Activated T-cell treated with anti-CD3 and anti-CD28 coated beads, Interleukin-2, amount 50 U/mL, for 4 hours (primary cell): ENCODE data around the gene TICRR. TPM values are rescaled to one million over a fixed set of nuclear protein-coding genes. Genes with fewer than 3 reads are reported as not detected.

Experiments
- ATAC-seq, 2 donors: fragments of 200-7000 bp; cut with Tn5 transposase; one replicate each; pipeline ENCODE4 v1.10.0; 2021
- DNase-seq: peaks from one replicate; pipeline ENCODE4 v3.0.0-alpha.2; 2020
- H3K27me3 Mint-ChIP-seq: one replicate; pipeline ENCODE4 v1.8.0; 2021; ENCODE audit warnings: low read depth, mixed read lengths
- H3K36me3 Mint-ChIP-seq: one replicate; pipeline ENCODE4 v1.8.0; 2022; ENCODE audit warnings: mixed read lengths; ENCODE audit not compliant: insufficient read depth
- H3K4me1 Mint-ChIP-seq: one replicate; pipeline ENCODE4 v1.8.0; 2021; ENCODE audit warnings: low read depth, mixed read lengths
- H3K4me3 Mint-ChIP-seq: one replicate; pipeline ENCODE4 v1.8.0; 2021; ENCODE audit warnings: mild to moderate bottlenecking, moderate library complexity, mixed read lengths
- H3K9me3 Mint-ChIP-seq: one replicate; pipeline ENCODE4 v1.8.0; 2021; ENCODE audit warnings: mixed read lengths
- total RNA-seq, 3 donors: library from RNA; stranded (reverse); gene quantifications; one replicate each; pipeline ENCODE4 v1.2.1, GENCODE V29; 2021

TICRR gene
- total RNA-seq, 3 donors from 2014 or later: 3.3 to 5.1 (median 4.5) TPM

DNA sequence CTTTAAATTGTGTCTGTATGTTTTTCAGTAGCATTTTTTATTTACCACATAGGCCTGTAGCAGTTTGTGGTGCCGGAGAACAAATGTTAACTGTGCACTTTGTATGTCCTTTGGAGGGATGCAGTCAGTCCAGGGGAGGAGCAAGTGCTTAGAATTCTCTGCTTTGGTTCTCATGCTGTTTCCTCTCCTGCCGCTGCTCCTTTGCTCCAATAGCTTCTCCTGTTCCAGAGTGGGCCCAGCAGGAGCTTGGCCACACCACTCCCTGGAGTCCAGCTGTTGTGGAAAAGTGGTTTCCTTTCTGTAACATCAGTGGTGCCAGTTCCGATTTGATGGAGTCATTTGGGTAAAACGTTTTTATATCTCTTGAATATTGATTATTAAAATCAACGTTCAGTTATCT lies 16.6 kb downstream of the TICRR start:
- Mint-ChIP-seq H3K4me1 (no peaks in the 10 kb centered on the region), H3K9me3 (no peaks in the 10 kb centered on the region), H3K4me3 (no peak overlapping the region), H3K36me3 (no peaks in the 10 kb centered on the region), H3K27me3 (no peaks in the 10 kb centered on the region)
- DNase-seq: no peak
- ATAC-seq: no peak

DNA sequence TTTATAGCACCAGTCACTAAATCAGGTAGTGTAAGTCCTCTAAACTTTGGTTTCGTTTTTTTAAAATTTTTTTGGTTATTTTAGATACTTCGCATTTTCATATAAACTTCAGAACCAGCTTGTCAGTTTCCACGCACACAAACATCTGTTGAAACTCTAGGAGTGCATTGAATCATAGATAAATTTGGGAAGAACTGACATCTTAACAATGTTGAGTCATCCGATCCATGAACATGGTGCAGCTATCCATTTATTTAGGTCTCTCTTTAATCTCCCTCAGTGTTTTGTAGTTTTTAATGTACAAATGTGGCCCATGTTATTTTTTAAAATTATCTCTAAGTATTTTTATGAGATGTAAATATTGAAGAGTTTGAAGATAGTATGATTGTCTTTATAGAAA lies 17.7 kb downstream of the TICRR start:
- no peak for DNase-seq
- Mint-ChIP-seq H3K36me3 (peaks cover 3% of the 10 kb centered on the region), H3K27me3 (no peaks in the 10 kb centered on the region), H3K9me3 (no peaks in the 10 kb centered on the region), H3K4me1 (no peaks in the 10 kb centered on the region), H3K4me3 (no peak overlapping the region)
- no peak for ATAC-seq

DNA sequence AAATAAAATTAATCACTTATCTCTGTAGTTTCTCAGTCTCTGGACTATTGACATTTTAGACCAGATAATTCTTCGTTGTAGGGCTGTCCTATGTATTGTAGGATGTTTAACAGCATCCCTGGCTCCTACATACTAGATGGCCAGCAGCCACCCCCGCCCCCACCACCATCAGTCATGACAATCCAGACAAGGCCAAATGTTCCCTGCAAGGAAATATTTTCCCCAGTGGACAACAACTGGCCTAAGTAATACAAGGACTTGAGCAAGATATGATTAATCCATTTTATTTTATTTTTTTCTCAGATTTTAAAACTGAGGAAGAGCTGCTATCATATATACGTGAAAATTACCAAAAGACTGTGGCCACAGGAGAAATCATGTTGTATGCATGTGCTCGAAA lies 23.8 kb downstream of the TICRR start:
- no peaks in the 10 kb centered on the region for H3K9me3 Mint-ChIP-seq
- ATAC-seq (no peak), DNase-seq (no peak)
- peaks cover 3% of the 10 kb centered on the region for H3K36me3 Mint-ChIP-seq
- no peaks in the 10 kb centered on the region for H3K27me3 Mint-ChIP-seq
- H3K4me3 Mint-ChIP-seq: no peak overlapping the region
- H3K4me1 Mint-ChIP-seq: no peaks in the 10 kb centered on the region

DNA sequence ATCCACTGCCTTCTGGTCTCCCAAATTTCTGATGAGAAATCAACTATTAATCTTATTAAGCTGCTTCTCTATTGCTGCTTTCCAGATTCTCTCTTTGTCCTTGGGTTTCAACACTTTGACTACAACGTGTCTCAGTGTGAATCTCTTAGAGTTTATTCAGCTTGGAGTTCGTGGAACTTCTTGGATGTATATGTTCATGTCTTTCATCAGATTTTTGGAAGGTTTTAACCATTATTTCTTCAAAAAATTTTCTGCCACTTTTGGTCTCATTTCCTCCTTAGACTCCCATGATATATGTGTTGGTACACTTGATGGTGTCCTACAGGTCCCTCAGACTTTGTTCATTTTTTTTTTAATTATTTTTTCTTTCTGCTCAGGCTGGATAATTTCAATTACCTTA lies 36.0 kb downstream of the TICRR start:
- Mint-ChIP-seq H3K9me3 (peaks cover 27% of the 10 kb centered on the region), H3K27me3 (no peaks in the 10 kb centered on the region), H3K36me3 (peaks cover 10% of the 10 kb centered on the region), H3K4me1 (no peaks in the 10 kb centered on the region), H3K4me3 (no peak overlapping the region)
- ATAC-seq (no peak), DNase-seq (no peak)

DNA sequence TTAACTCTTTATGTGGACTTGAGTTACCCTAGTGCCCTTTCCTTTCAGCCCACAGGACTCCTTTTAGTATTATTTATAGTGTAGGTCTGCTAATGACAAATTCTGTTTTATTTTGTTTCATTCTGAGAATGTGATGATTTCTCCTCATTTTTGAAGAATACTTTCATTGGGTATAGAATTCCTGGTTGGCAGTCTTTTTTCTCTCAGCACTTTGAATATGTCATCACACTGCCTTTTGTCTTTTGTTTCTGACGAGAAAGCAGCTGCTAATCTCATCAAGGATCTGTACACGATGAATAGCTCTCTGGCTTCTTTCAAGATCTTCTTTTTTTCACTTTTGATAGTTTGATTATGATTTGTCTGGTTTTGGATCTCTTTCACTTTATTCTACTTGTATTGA lies 37.8 kb downstream of the TICRR start:
- Mint-ChIP-seq H3K27me3 (no peaks in the 10 kb centered on the region), H3K4me3 (no peak overlapping the region), H3K4me1 (no peaks in the 10 kb centered on the region), H3K36me3 (peaks cover 10% of the 10 kb centered on the region), H3K9me3 (peaks cover 27% of the 10 kb centered on the region)
- no peak for ATAC-seq
- DNase-seq: no peak

DNA sequence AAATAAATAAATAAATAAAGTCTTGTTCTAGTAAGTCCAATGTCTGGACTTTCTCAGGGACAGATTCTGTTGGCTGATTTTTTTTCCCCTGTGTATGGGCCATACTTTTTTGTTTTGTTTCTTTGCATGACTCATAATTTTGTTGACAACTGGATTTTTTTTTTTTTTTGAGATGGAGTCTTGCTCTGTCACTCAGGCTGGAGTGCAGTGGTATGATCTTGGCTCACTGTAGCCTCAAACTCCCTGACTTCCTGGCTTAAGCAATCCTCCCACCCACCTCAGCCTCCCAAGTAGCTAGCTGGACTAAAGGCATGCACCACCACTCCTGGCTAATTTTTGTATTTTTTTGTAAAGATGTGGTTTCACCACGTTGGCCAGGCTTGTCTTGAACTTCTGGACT lies 38.9 kb downstream of the TICRR start:
- Mint-ChIP-seq H3K36me3 (peaks cover 12% of the 10 kb centered on the region), H3K9me3 (peaks cover 27% of the 10 kb centered on the region)
- no peak for DNase-seq

DNA sequence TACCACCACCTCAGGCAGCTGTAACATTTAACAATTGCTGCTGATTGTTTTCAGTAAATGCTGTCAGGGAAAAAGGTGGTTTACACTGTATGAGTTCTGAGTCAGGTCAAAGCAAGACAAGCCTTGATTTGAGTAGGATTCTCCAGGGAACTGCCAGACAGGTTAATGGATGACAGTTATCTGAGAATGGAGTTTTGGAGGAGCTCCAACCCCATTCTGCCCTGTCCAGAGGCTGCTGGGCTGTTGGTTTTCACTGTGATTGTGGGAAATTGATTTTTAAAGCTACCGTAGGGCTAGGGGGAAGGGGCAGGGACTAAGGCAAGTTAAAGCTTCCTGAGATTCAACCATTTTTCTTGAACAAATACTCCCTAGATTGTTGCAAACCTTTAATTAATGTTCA lies 39.9 kb downstream of the TICRR start:
- Mint-ChIP-seq H3K9me3 (peaks cover 27% of the 10 kb centered on the region), H3K27me3 (no peaks in the 10 kb centered on the region), H3K4me3 (no peak overlapping the region), H3K36me3 (peaks cover 12% of the 10 kb centered on the region), H3K4me1 (no peaks in the 10 kb centered on the region)
- ATAC-seq: no peak
- no peak for DNase-seq

More for the DNA sequence above, 38.9 kb downstream of the TICRR start:
- no peak overlapping the region for H3K4me3 Mint-ChIP-seq
- ATAC-seq: no peak
- H3K4me1 Mint-ChIP-seq: no peaks in the 10 kb centered on the region
- H3K27me3 Mint-ChIP-seq: no peaks in the 10 kb centered on the region

DNA sequence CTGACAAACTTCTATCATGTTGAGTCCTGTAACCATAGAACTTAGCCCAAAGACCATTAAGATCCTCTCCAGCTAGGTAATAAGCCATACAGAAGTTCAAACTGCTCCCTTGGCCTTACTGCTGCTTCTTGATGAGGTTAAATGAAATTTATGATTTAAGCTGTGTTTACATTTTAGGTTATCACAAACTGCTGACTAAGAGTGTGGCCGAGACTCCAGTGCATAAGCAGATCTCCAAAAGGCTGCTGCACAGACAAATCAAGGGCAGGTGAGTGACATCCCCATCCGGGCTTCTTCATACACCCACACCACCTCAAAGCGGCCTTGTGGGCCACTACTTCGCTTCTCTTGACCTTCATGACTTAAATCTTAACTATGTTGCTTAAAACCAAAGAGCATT lies 41.0 kb downstream of the TICRR start:
- no peaks in the 10 kb centered on the region for H3K4me1 Mint-ChIP-seq
- H3K27me3 Mint-ChIP-seq: no peaks in the 10 kb centered on the region
- no peak overlapping the region for H3K4me3 Mint-ChIP-seq
- no peak for DNase-seq
- H3K9me3 Mint-ChIP-seq: peaks cover 25% of the 10 kb centered on the region
- ATAC-seq: no peak
- peaks cover 12% of the 10 kb centered on the region for H3K36me3 Mint-ChIP-seq

DNA sequence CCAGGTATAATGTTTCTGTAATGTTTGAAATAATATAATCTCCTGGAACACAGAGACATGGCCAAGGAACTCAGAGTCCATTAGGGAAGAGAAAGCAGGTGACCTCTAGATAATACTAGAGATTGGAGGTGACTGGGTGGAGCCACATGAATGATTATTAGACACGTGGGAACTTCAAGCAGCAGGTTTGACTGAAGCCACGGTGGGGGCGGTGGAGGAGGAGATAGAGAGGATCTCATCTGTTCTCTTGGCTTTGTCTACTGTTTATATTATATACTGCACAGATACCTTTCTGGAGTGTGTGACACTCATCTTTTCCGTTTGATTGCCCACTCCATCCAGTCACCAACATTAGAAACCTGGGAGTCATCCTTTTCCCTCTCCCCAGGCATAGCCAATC lies 46.3 kb downstream of the TICRR start:
- no peaks in the 10 kb centered on the region for H3K9me3 Mint-ChIP-seq
- no peak overlapping the region for H3K4me3 Mint-ChIP-seq
- no peaks in the 10 kb centered on the region for H3K27me3 Mint-ChIP-seq
- ATAC-seq (no peak), DNase-seq (no peak)
- H3K36me3 Mint-ChIP-seq: peaks cover 2% of the 10 kb centered on the region
- H3K4me1 Mint-ChIP-seq: no peaks in the 10 kb centered on the region

DNA sequence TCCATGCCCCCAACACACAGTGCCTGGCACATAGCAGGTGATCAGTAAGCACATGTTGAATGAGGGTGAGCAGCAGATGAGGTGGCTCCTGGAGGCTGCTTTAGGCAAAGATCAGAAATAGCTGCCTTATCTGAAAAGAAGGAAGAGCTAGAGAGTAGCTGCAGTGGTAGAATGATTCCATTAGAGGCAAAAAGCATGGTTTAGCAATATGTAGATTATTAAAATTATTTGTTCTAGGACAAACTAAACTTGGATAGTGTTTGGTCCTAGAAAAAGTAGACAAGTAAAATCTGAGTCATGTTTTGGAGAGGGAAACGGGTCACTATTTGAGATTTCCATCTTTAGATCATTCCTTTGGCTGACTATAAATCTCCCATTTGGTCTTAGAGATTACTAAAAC lies 47.9 kb downstream of the TICRR start:
- H3K4me1 Mint-ChIP-seq: no peaks in the 10 kb centered on the region
- H3K4me3 Mint-ChIP-seq: no peak overlapping the region
- no peaks in the 10 kb centered on the region for H3K9me3 Mint-ChIP-seq
- H3K27me3 Mint-ChIP-seq: no peaks in the 10 kb centered on the region
- no peak for DNase-seq
- peaks cover 2% of the 10 kb centered on the region for H3K36me3 Mint-ChIP-seq
- ATAC-seq: no peak

DNA sequence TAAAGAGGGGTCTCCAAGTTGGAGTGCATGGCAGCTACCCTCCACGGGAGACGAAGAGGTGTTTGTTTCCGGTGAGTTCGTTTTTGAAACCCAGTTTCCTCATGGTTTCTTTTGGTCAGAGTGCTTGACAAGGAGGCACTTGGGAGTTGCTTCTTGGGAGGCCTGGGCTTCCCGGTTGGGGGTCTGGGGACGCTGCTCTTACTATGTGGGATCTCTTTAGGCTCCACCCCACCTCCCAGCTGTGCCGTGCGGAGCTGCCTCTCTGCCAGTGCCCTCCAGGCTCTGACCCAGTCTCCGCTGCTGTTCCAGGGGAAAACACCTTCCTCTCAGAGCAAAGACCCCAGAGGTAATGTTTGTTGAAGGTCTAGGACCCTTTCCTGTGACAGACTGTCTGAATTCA lies 50.4 kb downstream of the TICRR start:
- Mint-ChIP-seq H3K4me1 (no peaks in the 10 kb centered on the region), H3K36me3 (peaks cover 2% of the 10 kb centered on the region), H3K9me3 (no peaks in the 10 kb centered on the region), H3K4me3 (no peak overlapping the region), H3K27me3 (no peaks in the 10 kb centered on the region)
- DNase-seq (no peak), ATAC-seq (no peak)

DNA sequence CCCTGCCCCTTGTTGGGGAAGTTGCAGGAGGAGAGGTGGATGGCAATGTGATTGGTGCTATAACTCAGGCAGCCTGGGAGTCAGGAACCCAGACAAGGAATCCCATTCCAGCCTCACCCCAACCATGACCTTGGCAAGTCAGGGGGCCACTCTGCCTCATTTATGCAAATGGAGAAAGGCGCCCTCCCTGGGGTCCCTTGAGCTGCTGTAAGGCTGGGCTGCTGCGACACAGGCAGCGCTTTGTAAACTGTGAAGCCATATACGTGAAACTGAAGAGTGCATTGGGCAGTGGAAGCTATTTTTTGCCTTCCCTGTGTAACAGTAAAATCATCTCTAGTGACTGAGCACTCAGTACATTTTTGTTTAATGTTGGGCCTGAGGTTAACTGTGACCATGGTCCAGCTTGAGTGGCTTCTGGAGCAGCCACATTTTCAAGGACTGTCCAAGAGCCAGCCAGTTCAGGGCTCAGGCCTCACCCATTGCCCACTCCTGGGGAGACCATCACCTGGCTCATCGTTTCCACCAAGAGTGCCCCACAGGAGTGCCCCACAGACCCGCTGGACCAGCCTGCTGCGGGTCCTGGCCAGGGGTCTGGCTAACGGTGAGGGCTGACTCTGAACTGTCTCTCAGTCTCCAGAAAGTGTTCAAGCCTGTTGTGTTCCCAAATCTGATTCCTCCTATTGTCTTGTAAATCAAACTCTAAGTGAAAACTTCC lies 52.1 kb downstream of the TICRR start:
- H3K27me3 Mint-ChIP-seq: no peaks in the 10 kb centered on the region
- H3K36me3 Mint-ChIP-seq: peaks cover 2% of the 10 kb centered on the region
- no peaks in the 10 kb centered on the region for H3K9me3 Mint-ChIP-seq
- DNase-seq: no peak
- H3K4me3 Mint-ChIP-seq: no peak overlapping the region
- no peaks in the 10 kb centered on the region for H3K4me1 Mint-ChIP-seq
- no peak for ATAC-seq

DNA sequence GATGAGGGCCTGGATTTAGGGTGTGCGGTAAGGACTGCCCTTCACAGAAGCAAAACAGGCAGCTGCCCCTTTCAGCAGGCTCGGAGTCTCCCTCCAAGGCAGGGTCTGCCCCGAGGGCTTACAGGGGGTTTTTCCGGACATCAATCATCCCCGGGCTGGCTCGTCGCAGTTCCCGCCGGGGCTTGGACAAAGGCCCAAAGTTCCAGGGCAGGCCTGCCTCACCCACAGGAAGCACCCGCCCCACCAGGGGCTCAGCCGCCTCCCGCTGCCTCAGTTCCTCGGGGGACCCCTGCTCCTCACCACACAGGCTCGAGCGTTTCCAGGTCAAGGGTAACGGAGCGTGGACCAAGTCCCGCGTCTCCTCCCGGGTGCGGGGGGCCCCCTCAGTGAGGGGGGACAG lies 53.0 kb downstream of the TICRR start:
- peaks cover 2% of the 10 kb centered on the region for H3K36me3 Mint-ChIP-seq

DNA sequence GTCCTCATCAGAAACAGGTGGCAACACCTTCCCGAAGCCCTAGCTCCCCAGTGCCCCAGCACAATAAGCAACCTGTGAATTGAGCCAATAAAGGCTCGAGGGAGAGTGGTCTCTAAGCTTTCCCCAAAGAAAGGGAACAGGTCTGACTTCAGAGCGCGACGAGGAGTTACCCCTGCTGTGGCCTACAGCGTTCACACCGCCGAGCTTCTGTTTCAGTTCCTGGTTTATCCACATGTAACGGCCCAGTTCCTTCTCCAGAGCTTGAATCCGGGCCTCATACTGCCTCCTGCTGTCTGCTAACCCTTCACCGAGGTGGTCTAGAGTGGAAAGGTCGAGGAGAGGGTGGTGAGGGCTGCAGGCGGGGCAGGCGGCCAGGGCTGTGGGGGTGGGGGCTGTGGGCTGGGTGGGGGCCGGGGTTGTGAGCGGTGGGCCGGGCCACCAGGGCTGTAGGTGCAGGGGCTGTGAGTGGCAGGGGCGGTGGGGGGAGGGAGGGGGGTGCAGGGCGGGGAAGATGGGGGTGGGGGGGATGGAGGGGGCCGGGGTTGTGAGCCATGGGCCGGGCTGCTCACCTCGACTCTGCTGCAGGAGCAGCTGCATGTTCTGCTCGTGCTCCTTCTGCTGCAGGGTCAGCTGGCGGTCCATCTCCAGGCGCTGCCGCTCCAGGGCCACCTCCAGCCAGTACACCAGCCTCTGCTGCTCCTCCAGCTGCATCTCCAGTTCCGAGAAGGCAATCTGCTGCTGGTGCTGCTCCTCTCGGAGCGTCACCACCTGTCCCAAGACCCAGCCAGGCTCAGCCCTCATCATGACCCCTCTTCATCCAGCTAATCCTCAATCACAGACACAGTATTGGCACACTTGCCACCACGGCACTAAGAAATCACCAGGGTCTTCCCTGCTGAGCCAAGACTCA lies 53.8 kb downstream of the TICRR start:
- H3K36me3 Mint-ChIP-seq: peaks cover 2% of the 10 kb centered on the region
- peaks cover 3% of the 10 kb centered on the region for H3K27me3 Mint-ChIP-seq
- H3K9me3 Mint-ChIP-seq: no peaks in the 10 kb centered on the region
- no peak for ATAC-seq
- no peak for DNase-seq
- no peaks in the 10 kb centered on the region for H3K4me1 Mint-ChIP-seq
- no peak overlapping the region for H3K4me3 Mint-ChIP-seq

More for the DNA sequence above, 53.0 kb downstream of the TICRR start:
- DNase-seq (no peak), ATAC-seq (no peak)
- H3K4me1 Mint-ChIP-seq: no peaks in the 10 kb centered on the region
- no peaks in the 10 kb centered on the region for H3K27me3 Mint-ChIP-seq
- no peak overlapping the region for H3K4me3 Mint-ChIP-seq
- H3K9me3 Mint-ChIP-seq: no peaks in the 10 kb centered on the region

DNA sequence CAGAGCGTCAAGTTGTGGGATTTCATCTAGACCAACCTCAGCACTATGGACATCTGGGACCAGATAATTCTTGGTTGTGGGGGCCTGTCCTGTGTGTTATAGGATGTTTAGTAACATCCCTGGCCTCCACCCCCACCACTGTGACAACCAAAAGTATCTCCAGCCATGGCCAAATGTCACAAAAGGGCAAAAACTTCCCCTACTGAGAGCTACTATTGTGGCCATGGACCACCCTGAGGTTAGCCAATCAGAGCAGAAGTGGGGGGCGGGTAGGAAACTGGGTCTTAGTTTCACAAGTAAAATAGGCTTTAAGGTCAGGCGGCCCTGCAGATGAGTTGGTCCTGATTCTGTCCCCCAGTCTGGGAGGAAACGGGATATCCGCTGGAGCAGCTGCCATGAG lies 54.6 kb downstream of the TICRR start:
- no peak for ATAC-seq
- Mint-ChIP-seq H3K27me3 (peaks cover 3% of the 10 kb centered on the region), H3K4me1 (no peaks in the 10 kb centered on the region), H3K4me3 (no peak overlapping the region), H3K36me3 (peaks cover 2% of the 10 kb centered on the region), H3K9me3 (no peaks in the 10 kb centered on the region)
- DNase-seq: no peak
